Fibroblast of pulmonary artery (primary cell): Measurements from ENCODE around the gene CRABP2.

Experiments
- DNase-seq: peaks from one replicate; pipeline ENCODE4 v3.0.0-alpha.2; 2010; ENCODE audit warnings: low read depth
- H3K4me3 ChIP-seq: replicated peaks from 2 replicates; pipeline ENCODE4 v1.5.1; 2011; ENCODE audit warnings: low read depth, mild to moderate bottlenecking, control low read depth, low read length, moderate library complexity
- CTCF ChIP-seq: IDR thresholded peaks from 2 replicates; pipeline ENCODE4 v1.5.1; 2011; ENCODE audit warnings: mild to moderate bottlenecking, control low read depth, low read length, inconsistent platforms; ENCODE audit errors: missing control alignments

The CRABP2 gene

GRCh38 chr1:156680056-156680455 lies 25.3 kb downstream of the CRABP2 start:
- no peak overlapping the region for H3K4me3 ChIP-seq
- TF ChIP-seq CTCF = no peak
- DNase-seq = no peak

GRCh38 chr1:156677616-156678596 lies 27.5 kb downstream of the CRABP2 start:
- peak; percentile 88 for DNase-seq
- H3K4me3 ChIP-seq = peak overlapping the region; percentile 50
- TF ChIP-seq CTCF = peak; percentile 96

GRCh38 chr1:156676820-156677615 lies 28.4 kb downstream of the CRABP2 start, which contains the start of gene NES:
Gene NES (minus strand): TSS chr1:156677407. CDS start chr1:156677264, 143 bp downstream.
- peak; percentile 69 for DNase-seq
- no peak for TF ChIP-seq CTCF
- H3K4me3 ChIP-seq = peak within 1 kb of the TSS; percentile 50

GRCh38 chr1:156676114-156676819 lies 29.1 kb downstream of the CRABP2 start:
- peak overlapping the region; percentile 50 for H3K4me3 ChIP-seq
- no peak for DNase-seq

GRCh38 chr1:156675210-156676113 lies 29.9 kb downstream of the CRABP2 start:
- H3K4me3 ChIP-seq = peak overlapping the region; percentile 40
- peak; percentile 49 for DNase-seq
- no peak for TF ChIP-seq CTCF

More at GRCh38 chr1:156676114-156676819, 29.1 kb downstream of the CRABP2 start:
- no peak for TF ChIP-seq CTCF
